K562 (cell line): ENCODE measurements around the gene VARS1. TPM values are rescaled to one million over a fixed set of nuclear protein-coding genes. Genes with fewer than 3 reads are reported as not detected.

Experiments
- C11orf30 ChIP-seq: fragments of 450-650 bp; IDR thresholded peaks from 2 replicates; pipeline ENCODE4 v1.6.1; 2016; ENCODE audit warnings: low read depth, mild to moderate bottlenecking
- CBX5 ChIP-seq: IDR thresholded peaks from 2 replicates; pipeline ENCODE4 v1.6.1; 2014; ENCODE audit warnings: low read depth, borderline replicate concordance
- CHCHD3 ChIP-seq: fragments of 250-450 bp; sonication (Bioruptor Pico); IDR thresholded peaks from 2 replicates; pipeline ENCODE4 v2.1.2; 2022; ENCODE audit warnings: mild to moderate bottlenecking
- E2F3 ChIP-seq: fragments of 250-450 bp; sonication (Bioruptor Pico); IDR thresholded peaks from 2 replicates; pipeline ENCODE4 v1.4.0; 2020; ENCODE audit warnings: mild to moderate bottlenecking
- GTF2A2 ChIP-seq: IDR thresholded peaks from 2 replicates; pipeline ENCODE4 v1.6.1; 2016; ENCODE audit warnings: mild to moderate bottlenecking, missing genetic modification characterization, missing compliant biosample characterization
- KDM1A ChIP-seq, 2 experiments: fragments of 450-650 bp; IDR thresholded peaks; 2 replicates each; pipeline ENCODE4 v1.6.1; 2016; ENCODE audit warnings: mild to moderate bottlenecking in 2 of 2
- NR4A1 ChIP-seq, 2 experiments: fragments of 250-450 bp in 1 of 2; fragments of 450-650 bp in 1 of 2; sonication (Bioruptor Pico) in 1 of 2; IDR thresholded peaks; 2 replicates each; pipeline versions ENCODE4 v1.4.0 to v1.6.1; 2016 to 2020; ENCODE audit warnings: mild to moderate bottlenecking in 2 of 2, missing compliant biosample characterization in 1 of 2, missing genetic modification characterization in 1 of 2, moderate library complexity in 1 of 2
- RBM22 ChIP-seq: fragments of 200-400 bp; formaldehyde crosslinking; IDR thresholded peaks from 2 replicates; pipeline ENCODE4 v1.6.1; 2018; ENCODE audit warnings: low read length, low read depth; ENCODE audit not compliant: poor library complexity, severe bottlenecking
- STAT5B ChIP-seq: fragments of 250-450 bp; sonication (Bioruptor Pico); IDR thresholded peaks from 2 replicates; pipeline ENCODE4 v1.8.0; 2021; ENCODE audit warnings: mild to moderate bottlenecking, inconsistent platforms
- TAF15 ChIP-seq: fragments of 200-400 bp; formaldehyde crosslinking; IDR thresholded peaks from 2 replicates; pipeline ENCODE4 v1.6.1; 2017; ENCODE audit warnings: mild to moderate bottlenecking, low read depth, low read length, moderate library complexity
- ZBTB40 ChIP-seq, 2 experiments: fragments of 450-650 bp in 1 of 2; sonication (generic) in 1 of 2; formaldehyde crosslinking in 1 of 2; IDR thresholded peaks; 2 replicates each; pipeline versions ENCODE4 v1.7.1 to v1.9.0; 2016 to 2022; ENCODE audit warnings: inconsistent platforms in 1 of 2, mild to moderate bottlenecking in 1 of 2, missing genetic modification reagents in 1 of 2
- ZNF398 ChIP-seq: fragments of 250-450 bp; sonication (Bioruptor Pico); IDR thresholded peaks from 2 replicates; pipeline ENCODE4 v1.8.0; 2021; ENCODE audit warnings: moderate library complexity, mild to moderate bottlenecking, inconsistent platforms
- ZNF512 ChIP-seq: IDR thresholded peaks from 2 replicates; pipeline ENCODE4 v1.6.1; 2016; ENCODE audit warnings: missing genetic modification characterization, missing compliant biosample characterization
- ZZZ3 ChIP-seq: fragments of 450-650 bp; IDR thresholded peaks from 2 replicates; pipeline ENCODE4 v1.6.1; 2016; ENCODE audit warnings: antibody characterized with exemption, mild to moderate bottlenecking, moderate library complexity
- polyA plus RNA-seq, 8 experiments: library from polyadenylated mRNA; depleted of rRNA in 4 of 8; stranded (reverse) in 5 of 8; unstranded in 3 of 8; fragments of >200 nt; fragmentation: Nextera tagmentation in 2 of 8; fragmentation: Illumina TruSeq in 1 of 8; extraction: Ambion mirVana in 2 of 8; extraction: Trizol in 1 of 8; gene quantifications; 2 replicates each; pipeline versions ENCODE4 v1.2.1 to v1.2.3, GENCODE V29; 2011 to 2014; ENCODE audit warnings: inconsistent platforms in 1 of 8, missing spikeins in 1 of 8
- total RNA-seq, 7 experiments: library from RNA; depleted of rRNA in 6 of 7; stranded (reverse); fragments of >200 nt in 6 of 7; fragmentation: Illumina TruSeq in 2 of 7; extraction: Trizol in 2 of 7; gene quantifications; 2 replicates each; pipeline versions ENCODE4 v1.2.1 to v1.2.3, GENCODE V29; 2011 to 2021; ENCODE audit warnings: low replicate concordance in 1 of 7

The VARS1 gene
- total and polyA plus RNA-seq, 9 of the 15 experiments (the other 6 are each of a cell fraction or from before 2014, with no cell fraction given): 2.9 to 488 (median 130) TPM

- TF ChIP-seq ZNF398: no peak
- peak; percentile 85 for TF ChIP-seq GTF2A2 (tag)
- TF ChIP-seq CHCHD3 (CRISPR knock-in tag): peak; percentile 86; the same call in 1 of the 2 replicates
- TF ChIP-seq NR4A1 (CRISPR knock-in tag; IDR thresholded peaks at IDR 0.05): peak; percentile 90; the same call in 1 of the 2 replicates
- TF ChIP-seq NR4A1 (tag; IDR thresholded peaks at IDR 0.05): peak; percentile 89
- no peak for TF ChIP-seq C11orf30
- TF ChIP-seq ZZZ3: no peak
- no peak for TF ChIP-seq ZBTB40 (IDR thresholded peaks at IDR 0.05)
- no peak for TF ChIP-seq ZBTB40 (CRISPR knock-in tag; IDR thresholded peaks at IDR 0.05)
- peak; percentile 26; the same call in 1 of the 2 replicates for TF ChIP-seq E2F3 (CRISPR knock-in tag)
- no peak for TF ChIP-seq KDM1A (IDR thresholded peaks at IDR 0.05)
- no peak for TF ChIP-seq RBM22
- TF ChIP-seq CBX5: no peak; the same call in 1 of the 2 replicates
- TF ChIP-seq STAT5B (CRISPR knock-in tag): no peak
- TF ChIP-seq TAF15: no peak
- TF ChIP-seq ZNF512: no peak
Observed at GRCh38 chr6:31822036-31822821, 26.7 kb upstream of the VARS1 start (continued).
